Prostate gland (tissue), 2 donors: ENCODE results near the gene ANGPTL2. TPM values are rescaled to one million over a fixed set of nuclear protein-coding genes. Genes with fewer than 3 reads are reported as not detected.

Source experiments
- DNase-seq: peaks from one replicate; pipeline ENCODE4 v3.0.0-alpha.2; 2019; ENCODE audit warnings: low spot score
- H3K27ac ChIP-seq, 2 donors: fragments of 200-600 bp; sonication (generic); 2 replicates each; pipeline ENCODE4 v1.5.1; 2017 to 2019
- H3K27me3 ChIP-seq: fragments of 200-600 bp; sonication (generic); replicated peaks from 2 replicates; pipeline ENCODE4 v1.5.1; 2019; ENCODE audit not compliant: insufficient read depth
- H3K36me3 ChIP-seq, 2 donors: fragments of 200-600 bp; sonication (generic); 1 replicate in 1 of 2; 2 replicates in 1 of 2; pipeline versions ENCODE4 v1.5.1 to v1.8.1; 2017 to 2019
- H3K4me1 ChIP-seq: fragments of 200-600 bp; sonication (generic); replicated peaks from 2 replicates; pipeline ENCODE4 v1.5.1; 2019
- H3K4me3 ChIP-seq, 2 donors: fragments of 200-600 bp; sonication (generic); 2 replicates each; pipeline ENCODE4 v1.5.1; 2017 to 2019
- H3K9me3 ChIP-seq: fragments of 200-600 bp; sonication (generic); 2 replicates; pipeline ENCODE4 v1.5.1; 2017
- POLR2A ChIP-seq: fragments of 450-650 bp; IDR thresholded peaks from one replicate; pipeline ENCODE4 v1.6.1; 2016; ENCODE audit warnings: antibody characterized with exemption, mild to moderate bottlenecking
- POLR2AphosphoS5 ChIP-seq: sonication (generic); formaldehyde crosslinking; IDR thresholded peaks from one replicate; pipeline ENCODE4 v1.6.1; 2017; ENCODE audit warnings: antibody characterized with exemption
- WGBS: methylation state at CpG from one replicate; pipeline ENCODE4 v1.1.5; 2018; 5-methylcytosine and 5-hydroxymethylcytosine counted together
- intact Hi-C: fragments of 100-400 bp; cut with DNase I; formaldehyde crosslinking; loops from one replicate; pipeline ENCODE4 v1.14.2; 2022
- total RNA-seq, 2 donors: library from RNA; depleted of rRNA; stranded (reverse); fragments of >200 nt; gene quantifications; one replicate each; pipeline ENCODE4 v1.1.0, GENCODE V29; 2016
- TF ChIP-seq, protein P1 (sequence below), 4 experiments: fragments of 200-600 bp in 2 of 4; fragments of 450-650 bp in 2 of 4; sonication (generic) in 2 of 4; IDR thresholded peaks; 1 replicate in 3 of 4; 2 replicates in 1 of 4; pipeline ENCODE4 v1.5.1; 2016 to 2019; ENCODE audit warnings: antibody characterized with exemption in 4 of 4, mild to moderate bottlenecking in 2 of 4, moderate library complexity in 2 of 4

Gene ANGPTL2
- total RNA-seq, 2 donors from 2014 or later = 17.3 to 43.2 TPM

- intact Hi-C loops = no loop called here
- Histone ChIP-seq H3K4me3 (no peak overlapping the region), H3K4me1 (peaks cover 10% of the 10 kb centered on the region), H3K36me3 (no peaks in the 10 kb centered on the region), H3K27ac (peak overlapping the region in 1 of 2 donors; percentile 15), H3K9me3 (no peaks in the 10 kb centered on the region), H3K27me3 (no peaks in the 10 kb centered on the region)
- TF ChIP-seq, protein P1, sequence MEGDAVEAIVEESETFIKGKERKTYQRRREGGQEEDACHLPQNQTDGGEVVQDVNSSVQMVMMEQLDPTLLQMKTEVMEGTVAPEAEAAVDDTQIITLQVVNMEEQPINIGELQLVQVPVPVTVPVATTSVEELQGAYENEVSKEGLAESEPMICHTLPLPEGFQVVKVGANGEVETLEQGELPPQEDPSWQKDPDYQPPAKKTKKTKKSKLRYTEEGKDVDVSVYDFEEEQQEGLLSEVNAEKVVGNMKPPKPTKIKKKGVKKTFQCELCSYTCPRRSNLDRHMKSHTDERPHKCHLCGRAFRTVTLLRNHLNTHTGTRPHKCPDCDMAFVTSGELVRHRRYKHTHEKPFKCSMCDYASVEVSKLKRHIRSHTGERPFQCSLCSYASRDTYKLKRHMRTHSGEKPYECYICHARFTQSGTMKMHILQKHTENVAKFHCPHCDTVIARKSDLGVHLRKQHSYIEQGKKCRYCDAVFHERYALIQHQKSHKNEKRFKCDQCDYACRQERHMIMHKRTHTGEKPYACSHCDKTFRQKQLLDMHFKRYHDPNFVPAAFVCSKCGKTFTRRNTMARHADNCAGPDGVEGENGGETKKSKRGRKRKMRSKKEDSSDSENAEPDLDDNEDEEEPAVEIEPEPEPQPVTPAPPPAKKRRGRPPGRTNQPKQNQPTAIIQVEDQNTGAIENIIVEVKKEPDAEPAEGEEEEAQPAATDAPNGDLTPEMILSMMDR (IDR thresholded peaks at IDR 0.05) = peak in 1 of 4 experiments; percentile 5
- no peak for TF ChIP-seq POLR2AphosphoS5
- WGBS = 91% methylated on average over 4 of the region's 4 CpGs
- DNase-seq = no peak
Measured at GRCh38 chr9:127074561-127075548, 47.6 kb downstream of the ANGPTL2 start.

- intact Hi-C loops = no loop called here
- Histone ChIP-seq H3K4me1 (no peaks in the 10 kb centered on the region), H3K27ac (no peak overlapping the region), H3K36me3 (no peaks in the 10 kb centered on the region), H3K4me3 (no peak overlapping the region), H3K9me3 (no peaks in the 10 kb centered on the region), H3K27me3 (no peaks in the 10 kb centered on the region)
- TF ChIP-seq, protein P1 (IDR thresholded peaks at IDR 0.05) = no peak
- TF ChIP-seq POLR2AphosphoS5 = no peak
- no peak for TF ChIP-seq POLR2A
- 77% methylated on average over 5 of the region's 5 CpGs for WGBS
- DNase-seq = no peak
Measured at GRCh38 chr9:127067603-127068220, 54.7 kb downstream of the ANGPTL2 start.

GRCh38 chr9:127066851-127067136 is 55.6 kb downstream of the ANGPTL2 start:
- no peaks in the 10 kb centered on the region for H3K9me3 ChIP-seq
- TF ChIP-seq, protein P1 (IDR thresholded peaks at IDR 0.05) = no peak
- TF ChIP-seq POLR2AphosphoS5 (no peak), POLR2A (no peak)
- H3K27me3 ChIP-seq = no peaks in the 10 kb centered on the region
- H3K36me3 ChIP-seq = no peaks in the 10 kb centered on the region
- H3K4me1 ChIP-seq = no peaks in the 10 kb centered on the region
- H3K27ac ChIP-seq = no peak overlapping the region
- intact Hi-C loops = no loop called here
- no peak for DNase-seq
- 81% methylated on average over 2 of the region's 2 CpGs for WGBS
- no peak overlapping the region for H3K4me3 ChIP-seq

DNA sequence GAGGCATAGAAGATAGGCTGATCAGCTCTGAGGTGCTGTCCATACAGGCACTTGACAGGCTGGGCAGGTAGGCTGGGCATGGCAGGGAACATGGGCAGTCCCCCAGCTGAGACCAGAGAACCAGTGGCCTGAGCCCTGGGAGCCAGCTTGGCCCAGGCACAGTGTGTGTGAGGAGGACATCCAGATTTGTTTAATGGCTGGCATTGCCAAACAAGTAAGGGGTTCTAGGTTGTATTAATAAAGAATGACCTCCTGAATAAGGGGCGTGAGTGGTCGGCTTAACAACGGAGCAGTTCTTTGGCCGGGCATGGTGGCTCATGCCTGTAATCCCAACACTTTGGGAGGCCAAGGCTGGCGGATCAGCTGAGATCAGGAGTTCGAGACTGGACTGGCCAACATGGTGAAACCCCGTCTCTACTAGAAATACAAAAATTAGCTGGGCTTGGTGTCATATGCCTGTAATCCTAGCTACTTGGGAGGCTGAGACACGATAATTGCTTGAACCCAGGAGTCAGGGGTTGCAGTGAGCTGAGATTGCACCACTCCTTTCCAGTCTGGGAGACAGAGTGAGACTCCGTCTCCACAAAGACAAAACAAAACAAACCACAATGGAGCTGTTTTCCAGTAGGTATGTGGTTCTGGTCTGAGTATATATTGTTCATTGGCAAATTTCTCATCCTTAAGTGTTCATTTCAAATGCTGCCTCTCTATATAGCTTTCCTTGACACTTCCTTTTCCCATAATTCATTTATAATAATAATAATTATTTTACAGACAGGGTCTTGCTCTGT is 56.2 kb downstream of the ANGPTL2 start:
- no peak for DNase-seq
- Histone ChIP-seq H3K27ac (no peak overlapping the region), H3K9me3 (no peaks in the 10 kb centered on the region), H3K36me3 (no peaks in the 10 kb centered on the region), H3K4me1 (no peaks in the 10 kb centered on the region), H3K4me3 (no peak overlapping the region), H3K27me3 (no peaks in the 10 kb centered on the region)
- WGBS = 93% methylated on average over 9 of the region's 9 CpGs
- intact Hi-C loops = no loop called here
- no peak for TF ChIP-seq POLR2AphosphoS5
- TF ChIP-seq, protein P1 (IDR thresholded peaks at IDR 0.05) = no peak
